Left renal pelvis (tissue), 4 donors: ENCODE results near the gene PRKCE. TPM values are rescaled to one million over a fixed set of nuclear protein-coding genes. Genes with fewer than 3 reads are reported as not detected.
"Not testable (repeated sequence)": the region's sequence is repeated elsewhere in the genome, so short reads cannot be mapped to it uniquely, and the experiment has no call there.

Experiments used
- DNase-seq, 4 donors: peaks; one replicate each; pipeline ENCODE4 v3.0.0-alpha.2; 2013; ENCODE audit warnings: low read depth in 4 of 4, low spot score in 3 of 4
- polyA plus RNA-seq, 4 donors: library from polyadenylated mRNA; unstranded; fragments of 120-200 nt; gene quantifications; one replicate each; pipeline ENCODE4 v1.2.1, GENCODE V29; 2013; ENCODE audit not compliant: insufficient read length in 4 of 4

Gene PRKCE
- polyA plus RNA-seq, 4 donors: 8.2 to 16.0 (median 9.0) TPM

DNA sequence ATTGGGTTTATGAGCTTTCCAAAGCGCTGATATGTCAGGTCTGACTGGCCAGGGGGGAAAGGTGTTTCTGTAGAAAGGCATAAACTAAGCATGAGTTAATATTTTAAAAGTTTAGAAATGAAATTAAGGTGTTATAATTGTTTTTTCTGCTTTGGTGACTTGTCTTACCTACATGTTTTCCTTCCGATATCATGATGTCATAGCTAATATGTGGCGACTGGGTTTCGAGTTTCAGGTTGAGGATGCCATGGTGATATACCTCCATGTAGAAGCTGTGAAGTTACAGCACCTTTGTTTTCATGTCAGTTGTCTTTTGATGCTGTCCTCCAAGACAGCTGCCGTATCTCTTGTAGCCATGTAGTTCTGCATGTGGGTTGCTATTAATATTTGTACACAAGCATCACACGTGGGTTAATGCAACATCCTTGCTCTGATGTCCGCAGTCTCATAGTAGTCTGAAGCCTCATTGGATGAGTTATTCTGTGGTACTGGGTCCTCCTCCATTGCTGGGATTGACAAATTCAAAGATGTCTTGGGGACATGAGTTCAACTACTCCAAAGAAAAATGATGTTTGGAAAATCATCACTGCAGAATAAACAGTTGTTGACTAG lies 230.6 kb downstream of the PRKCE start:
- no peak for DNase-seq

DNA sequence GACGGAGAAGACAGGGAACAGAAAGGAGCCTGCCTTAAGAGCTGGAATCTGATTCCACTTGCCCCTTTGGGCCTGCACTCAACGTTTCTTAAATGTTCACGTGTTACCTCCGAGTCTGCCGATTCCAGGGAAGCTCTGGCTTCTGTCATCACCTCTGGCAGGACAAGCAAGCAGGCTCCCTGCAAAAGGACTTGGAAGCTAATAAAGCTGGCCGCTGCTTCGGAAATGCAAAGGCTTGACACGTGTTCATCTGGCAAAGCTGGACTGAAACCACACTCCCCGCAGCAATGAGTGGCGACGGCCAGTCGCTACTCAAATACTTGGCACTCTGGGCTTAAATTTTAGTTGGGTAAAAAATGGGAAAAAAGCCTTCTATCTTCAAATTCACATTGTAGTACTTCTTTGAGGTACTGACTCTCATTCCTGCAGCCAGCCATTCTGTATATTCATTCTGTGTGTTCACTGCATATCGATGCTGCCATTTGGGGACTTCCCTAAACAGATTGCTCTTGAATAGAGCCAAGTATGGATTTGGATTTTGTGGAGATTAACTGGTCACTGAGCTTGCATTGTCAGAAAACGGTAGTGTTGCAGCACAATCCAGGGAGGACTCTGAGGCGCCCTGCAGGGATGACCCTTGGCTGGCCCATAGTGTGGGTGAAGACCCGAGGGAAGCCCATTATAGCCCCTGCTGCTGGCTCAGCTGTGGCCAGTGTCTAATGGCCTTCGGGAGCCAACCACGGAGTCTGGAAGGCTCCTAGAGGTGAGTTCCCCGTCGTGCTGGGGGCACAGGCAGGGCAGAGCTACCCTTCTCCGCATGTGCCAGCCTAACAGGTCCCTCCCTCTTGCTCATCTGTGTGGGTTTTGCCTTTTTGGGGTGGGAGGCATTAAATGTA lies 231.5 kb downstream of the PRKCE start:
- DNase-seq: no peak

DNA sequence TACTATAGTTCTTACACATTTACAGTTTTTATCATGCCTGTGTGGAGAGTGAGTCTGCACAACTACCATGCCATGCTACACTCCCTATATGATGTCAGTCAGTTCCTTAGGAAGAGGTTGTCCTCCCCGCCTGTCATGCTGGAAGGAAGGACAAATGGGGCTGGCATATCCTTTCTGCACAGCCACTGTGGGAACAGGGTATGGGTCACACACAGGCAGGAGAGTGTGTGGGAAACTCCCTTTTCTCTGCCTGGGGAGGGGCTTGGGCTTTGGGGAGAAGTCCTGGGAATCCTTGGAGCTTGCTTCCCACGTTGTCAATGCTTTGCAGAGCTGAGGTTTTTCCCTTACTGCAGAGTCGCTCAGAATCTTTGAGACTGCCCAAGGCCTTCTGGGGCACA lies 232.1 kb downstream of the PRKCE start:
- no peak for DNase-seq

DNA sequence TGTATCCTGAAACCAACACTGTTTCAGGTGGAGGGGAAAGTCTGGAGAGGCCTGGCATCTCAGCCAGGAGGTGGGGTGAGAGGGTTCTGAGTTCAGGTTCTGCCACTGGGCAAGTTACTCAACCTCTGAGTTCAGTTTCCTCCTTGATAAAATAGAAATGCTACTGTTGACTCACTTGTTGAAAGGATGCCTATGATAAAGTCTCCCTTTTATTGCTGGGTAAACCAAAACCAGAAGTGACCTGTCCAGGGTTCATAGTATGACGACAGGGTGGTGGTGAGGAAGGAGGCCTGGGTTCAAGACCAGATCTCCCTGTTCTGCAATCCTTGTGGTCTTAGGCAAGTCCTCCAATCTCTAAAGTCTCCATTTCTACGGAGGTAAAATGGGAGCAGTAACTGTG lies 232.7 kb downstream of the PRKCE start:
- no peak for DNase-seq

DNA sequence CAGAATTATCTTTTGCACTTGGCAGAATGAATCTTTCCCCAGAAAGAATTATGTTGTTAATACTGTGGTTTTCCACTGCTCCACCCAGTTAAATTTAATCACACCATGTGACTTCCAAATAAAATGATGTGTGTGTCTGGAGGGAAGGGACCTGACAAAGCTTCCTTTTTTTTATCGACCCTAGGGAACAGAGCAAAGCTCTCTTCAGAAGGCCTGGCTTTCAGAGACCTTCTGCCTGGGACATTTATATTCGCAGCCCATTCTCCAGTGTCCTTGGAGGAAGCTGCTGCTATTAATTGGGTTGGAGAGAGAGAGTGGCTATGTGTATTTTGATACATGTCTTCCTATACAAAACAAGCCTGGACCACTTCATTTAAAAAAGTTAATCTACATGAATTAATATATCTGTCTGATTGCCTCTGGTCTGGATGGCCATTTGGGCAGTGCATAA lies 233.7 kb downstream of the PRKCE start:
- no peak for DNase-seq

- no peak for DNase-seq
Observed at GRCh38 chr2:45886171-45886663, 234.7 kb downstream of the PRKCE start.

DNA sequence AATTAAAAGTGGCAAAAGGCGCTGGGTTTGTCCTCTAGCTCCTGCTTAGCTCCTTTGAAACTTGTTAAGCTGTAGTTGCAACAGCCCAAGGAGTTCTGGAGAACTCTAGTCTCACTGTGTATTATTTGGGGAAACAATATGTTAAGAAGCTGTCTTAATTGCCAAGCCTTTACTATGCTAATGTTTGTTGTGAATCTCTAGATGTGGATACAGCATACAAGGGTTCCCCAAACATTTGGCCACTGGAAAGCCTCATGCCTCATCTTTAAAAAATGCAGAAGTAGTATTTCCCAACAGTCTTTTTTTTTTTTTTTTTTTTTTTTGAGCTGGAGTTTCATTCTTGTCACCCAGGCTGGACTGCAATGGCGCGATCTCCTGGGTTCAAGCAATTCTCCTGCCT lies 236.7 kb downstream of the PRKCE start:
- no peak for DNase-seq

GRCh38 chr2:45888641-45889040 lies 237.2 kb downstream of the PRKCE start:
- DNase-seq: no peak

GRCh38 chr2:45889053-45889452 lies 237.6 kb downstream of the PRKCE start:
- no peak for DNase-seq

GRCh38 chr2:45889620-45890370 lies 238.3 kb downstream of the PRKCE start:
- no peak for DNase-seq

DNA sequence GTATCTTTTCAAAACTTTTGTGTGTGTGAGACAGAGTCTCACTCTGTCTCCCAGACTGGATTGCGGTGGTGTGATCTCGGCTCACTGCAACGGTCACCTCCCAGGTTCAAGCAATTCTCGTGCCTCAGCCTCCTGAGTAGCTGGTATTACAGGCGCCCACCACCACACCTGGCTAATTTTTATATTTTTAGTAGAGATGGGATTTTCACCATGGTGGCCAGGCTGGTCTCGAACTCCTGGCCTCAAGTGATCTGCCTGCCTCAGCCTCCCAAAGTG lies 238.8 kb downstream of the PRKCE start:
- not testable (repeated sequence) for DNase-seq

DNA sequence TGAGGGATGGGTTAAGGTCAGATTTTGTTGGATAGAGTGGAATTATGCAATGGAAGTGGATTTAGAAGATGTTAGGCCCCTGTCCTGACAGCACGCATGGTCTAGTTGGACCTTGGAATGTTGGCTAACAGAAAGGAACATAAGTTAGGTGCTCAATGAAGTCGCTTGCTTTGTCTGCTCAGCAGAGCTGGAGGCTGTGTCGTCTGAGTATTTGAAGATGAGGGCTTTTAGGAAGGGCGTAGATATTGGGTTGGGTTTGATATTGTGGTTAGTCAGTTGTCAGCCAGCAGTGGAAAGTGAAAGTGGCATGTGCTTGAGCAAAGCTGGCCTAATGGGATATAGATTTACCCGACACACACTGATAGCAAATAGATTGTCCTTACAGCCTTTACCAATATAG lies 239.3 kb downstream of the PRKCE start:
- no peak for DNase-seq

GRCh38 chr2:45891719-45892424 lies 240.4 kb downstream of the PRKCE start:
- DNase-seq: no peak

DNA sequence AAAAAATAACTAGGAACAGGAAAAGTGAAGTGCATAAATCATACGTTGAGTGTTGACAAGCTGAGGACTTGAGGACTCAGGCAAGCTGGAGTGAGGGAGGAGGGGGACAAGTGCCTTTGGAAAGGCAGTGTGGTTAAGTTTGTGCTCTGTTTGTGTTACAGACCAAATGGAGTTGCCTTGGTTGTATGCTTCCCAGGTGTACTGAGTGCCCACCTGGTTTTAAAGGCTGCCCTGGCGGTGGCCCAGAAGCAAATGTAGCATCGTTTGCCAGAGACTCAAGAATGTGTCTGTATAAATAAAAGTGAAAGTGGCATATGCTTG lies 240.9 kb downstream of the PRKCE start:
- DNase-seq: no peak

- no peak for DNase-seq
Observed at GRCh38 chr2:45892757-45893156, 241.3 kb downstream of the PRKCE start.

GRCh38 chr2:45894211-45894610 lies 242.7 kb downstream of the PRKCE start:
- no peak for DNase-seq

GRCh38 chr2:45895241-45895861 lies 243.9 kb downstream of the PRKCE start:
- no peak for DNase-seq

DNA sequence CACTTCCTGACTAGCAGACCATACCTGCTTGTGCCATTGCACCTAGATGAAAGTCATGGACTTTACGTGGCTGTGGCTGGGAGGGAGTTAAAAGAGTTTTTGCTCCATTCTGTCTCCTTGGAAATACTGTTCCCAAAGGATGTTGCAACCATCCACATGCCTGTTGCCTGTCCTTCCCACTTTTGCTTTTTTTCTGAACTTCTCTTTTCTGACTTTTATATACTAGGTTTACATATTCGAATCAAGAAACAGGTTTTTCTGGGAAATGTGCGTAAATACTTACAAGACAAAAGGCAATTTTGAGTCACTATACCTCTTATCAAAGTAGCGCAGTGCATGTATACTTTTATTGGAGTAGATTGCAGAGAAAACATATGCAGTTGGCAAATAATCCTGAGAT lies 244.8 kb downstream of the PRKCE start:
- no peak for DNase-seq

GRCh38 chr2:45897842-45898241 lies 246.4 kb downstream of the PRKCE start:
- DNase-seq: no peak

DNA sequence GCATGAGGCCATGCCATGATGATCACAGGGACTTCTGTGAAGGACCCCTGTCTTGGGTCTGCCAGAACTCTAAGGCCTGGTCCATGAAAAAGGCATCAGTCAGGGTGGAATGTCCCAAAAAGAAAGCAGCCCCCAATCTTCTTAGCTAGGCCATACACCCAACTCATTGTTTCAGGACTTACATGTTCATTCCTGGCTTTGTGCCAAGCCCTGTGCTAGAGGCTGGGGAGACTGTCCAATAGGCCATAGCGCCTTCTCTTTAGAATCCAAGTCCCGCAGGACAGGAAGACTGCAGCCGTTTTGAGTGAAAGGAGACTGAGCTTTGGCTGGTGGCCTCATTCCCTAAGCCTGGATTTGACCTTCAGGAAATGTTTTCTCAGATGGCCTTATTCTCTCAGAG lies 247.3 kb downstream of the PRKCE start:
- no peak for DNase-seq

DNA sequence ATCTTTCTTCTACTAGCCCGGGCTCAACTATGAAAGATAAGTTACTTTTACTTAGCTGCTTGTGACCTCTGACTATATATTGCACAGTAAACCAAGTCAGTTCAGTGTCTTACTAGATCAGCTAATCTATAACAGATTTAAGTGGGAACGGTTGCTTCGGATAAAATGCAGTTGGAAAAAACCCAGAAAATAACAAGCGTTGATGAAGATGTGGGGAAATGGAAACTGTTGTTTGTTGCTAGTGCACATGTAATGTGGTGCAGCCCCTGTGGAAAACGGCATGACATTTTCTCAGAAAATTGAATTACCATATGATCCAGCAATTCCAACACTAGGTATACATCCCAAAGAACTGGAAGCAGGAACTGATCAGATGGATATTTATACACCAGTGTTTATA lies 248.5 kb downstream of the PRKCE start:
- no peak for DNase-seq
